Hypothalamus (tissue), 51 donors: Measurements from ENCODE around the gene HSPG2.
"Not testable (repeated sequence)": the region's sequence is repeated elsewhere in the genome, so short reads cannot be mapped to it uniquely, and the experiment has no call there.

Source experiments
- DNase-seq, 51 donors: peaks; one replicate each; lab custom pipeline; 2025; lab: John Stamatoyannopoulos, UW

HSPG2 gene

GRCh38 chr1:21815724-21816321, 121.3 kb downstream of the HSPG2 start:
- DNase-seq, result no peak

GRCh38 chr1:21814981-21815582, 122.0 kb downstream of the HSPG2 start:
- DNase-seq, result no peak

- DNase-seq, result peak in 2 of 51 donors; percentile 6 to 12
These were observed 122.7 kb downstream of the HSPG2 start for GRCh38 chr1:21814241-21814918.

- DNase-seq, result no peak
These were observed 123.6 kb downstream of the HSPG2 start for GRCh38 chr1:21813542-21813941.

GRCh38 chr1:21811875-21812305, 125.2 kb downstream of the HSPG2 start, which contains the start of gene LDLRAD2:
Gene LDLRAD2, plus strand, starts transcription at chr1:21812265. Its CDS starts 187 bp downstream, at chr1:21812452.
- DNase-seq, result peak in 2 of 51 donors; percentile 13 to 17

- no peak for DNase-seq
These were observed 132.6 kb downstream of the HSPG2 start for GRCh38 chr1:21804536-21804935.

GRCh38 chr1:21801100-21801499, 136.0 kb downstream of the HSPG2 start:
- DNase-seq, result no peak

- no peak for DNase-seq
These were observed 137.4 kb downstream of the HSPG2 start for GRCh38 chr1:21799730-21800129.

GRCh38 chr1:21795075-21795474, 142.0 kb downstream of the HSPG2 start:
- DNase-seq, result no peak

- no peak for DNase-seq
These were observed 142.5 kb downstream of the HSPG2 start for GRCh38 chr1:21794656-21795055.

- DNase-seq, result no peak
These were observed 144.0 kb downstream of the HSPG2 start for GRCh38 chr1:21793104-21793503.

GRCh38 chr1:21786640-21787039, 150.5 kb downstream of the HSPG2 start:
- no peak for DNase-seq

GRCh38 chr1:21785764-21786163, 151.3 kb downstream of the HSPG2 start:
- DNase-seq, result not testable (repeated sequence)

GRCh38 chr1:21783679-21784603, 153.2 kb downstream of the HSPG2 start:
- peak in 1 of 51 donors; percentile 94 for DNase-seq

GRCh38 chr1:21782868-21783678, 154.0 kb downstream of the HSPG2 start, which contains the start of gene USP48:
Gene USP48, minus strand, starts transcription at chr1:21783149. Its CDS starts 192 bp downstream, at chr1:21782957.
- DNase-seq, result peak; percentile 78 to 98 (median 93)

- DNase-seq, result peak in 42 of 51 donors; percentile 11 to 83 (median 42)
These were observed 154.7 kb downstream of the HSPG2 start for GRCh38 chr1:21782349-21782867.

GRCh38 chr1:21781815-21782348, 155.2 kb downstream of the HSPG2 start:
- DNase-seq, result peak in 3 of 51 donors; percentile 25 to 34 (median 28)

GRCh38 chr1:21779613-21780521, 157.2 kb downstream of the HSPG2 start:
- no peak for DNase-seq
